HG03558 (cell line): ENCODE measurements around the gene NAA60.
"Not testable (repeated sequence)": the region's sequence is repeated elsewhere in the genome, so short reads cannot be mapped to it uniquely, and the experiment has no call there.

ENCODE experiments used
- ATAC-seq: cut with Tn5 transposase; IDR thresholded peaks from one replicate; pipeline ENCODE4 v1.9.1; 2021; ENCODE audit warnings: moderate number of reproducible peaks; ENCODE audit not compliant: unreplicated experiment; ENCODE audit errors: extremely low read depth

NAA60 gene

DNA sequence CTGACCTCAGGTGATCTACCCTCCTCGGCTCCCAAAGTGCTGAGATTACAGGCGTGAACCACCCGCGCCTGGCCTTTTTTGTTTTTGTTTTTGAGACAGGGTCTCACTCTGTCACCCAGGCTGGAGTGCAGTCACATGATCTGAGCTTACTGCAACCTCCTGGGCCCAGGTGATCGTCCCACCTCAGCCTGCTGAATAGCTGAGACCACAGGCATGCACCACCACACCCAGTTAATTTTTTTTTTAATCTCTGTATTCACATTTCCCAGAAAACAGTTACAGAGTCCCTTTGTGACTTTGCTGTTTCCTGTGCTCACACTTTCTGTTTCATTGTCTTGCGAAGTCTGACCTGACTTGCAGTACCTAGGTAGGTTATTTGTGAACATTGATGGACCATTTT lies 60.0 kb downstream of the NAA60 start:
- ATAC-seq: no peak

DNA sequence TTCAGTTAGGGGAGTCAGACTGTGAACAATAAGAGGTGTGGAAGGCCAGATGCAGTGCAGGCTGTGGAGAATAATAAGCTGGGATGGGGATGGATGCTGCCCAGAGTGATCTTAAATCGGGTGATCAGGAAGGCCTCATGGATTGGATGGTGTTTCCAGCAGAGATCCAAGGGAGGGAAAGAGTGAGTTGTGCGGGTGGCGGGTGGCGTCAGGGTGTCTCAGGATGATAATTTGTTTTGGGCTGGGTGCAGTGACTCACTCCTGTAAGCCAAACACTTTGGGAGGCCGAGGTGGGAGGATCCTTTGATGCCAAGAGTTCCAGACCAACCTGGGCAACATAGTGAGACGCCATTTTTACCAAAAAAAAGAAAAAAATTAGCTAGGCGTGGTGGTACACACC lies 65.3 kb downstream of the NAA60 start:
- ATAC-seq: no peak

GRCh38 chr16:3509470-3509928 lies 66.0 kb downstream of the NAA60 start:
- ATAC-seq: no peak

- ATAC-seq: no peak
Observed at GRCh38 chr16:3510416-3510815, 66.9 kb downstream of the NAA60 start.

- no peak for ATAC-seq
Observed at GRCh38 chr16:3511286-3512180, 68.1 kb downstream of the NAA60 start.

DNA sequence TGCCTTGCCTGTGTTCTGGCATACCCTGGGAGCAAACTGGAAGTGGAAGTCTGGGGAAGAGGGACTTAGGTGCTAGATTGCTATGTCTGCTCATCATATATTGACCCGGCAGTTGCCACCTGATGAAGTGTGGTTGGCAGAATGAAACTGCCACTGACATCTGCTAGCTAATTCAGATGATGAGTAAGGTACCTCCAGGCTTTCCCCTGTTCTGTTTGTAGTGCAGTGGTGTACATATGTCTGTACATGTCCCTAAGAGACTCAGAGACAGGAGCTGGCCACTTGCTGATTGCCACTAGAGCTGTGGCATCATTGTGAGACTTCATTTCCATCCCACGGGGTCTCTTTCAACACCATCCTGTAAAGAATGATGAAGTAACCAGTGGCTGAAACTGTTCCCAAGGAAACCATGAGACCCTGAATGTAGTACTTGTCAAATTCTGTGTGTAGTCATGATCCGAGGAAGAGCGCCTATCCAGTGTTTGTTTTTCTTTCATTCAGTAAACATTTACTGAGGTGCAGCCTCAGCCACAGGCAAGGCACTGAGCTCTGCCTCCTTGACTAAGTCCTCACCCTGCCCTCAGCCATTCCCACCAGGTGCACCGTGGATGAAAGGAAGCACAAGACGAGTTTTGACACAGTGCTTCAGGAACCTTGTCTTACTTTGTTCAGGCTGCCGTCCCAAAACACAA lies 70.6 kb downstream of the NAA60 start:
- no peak for ATAC-seq

DNA sequence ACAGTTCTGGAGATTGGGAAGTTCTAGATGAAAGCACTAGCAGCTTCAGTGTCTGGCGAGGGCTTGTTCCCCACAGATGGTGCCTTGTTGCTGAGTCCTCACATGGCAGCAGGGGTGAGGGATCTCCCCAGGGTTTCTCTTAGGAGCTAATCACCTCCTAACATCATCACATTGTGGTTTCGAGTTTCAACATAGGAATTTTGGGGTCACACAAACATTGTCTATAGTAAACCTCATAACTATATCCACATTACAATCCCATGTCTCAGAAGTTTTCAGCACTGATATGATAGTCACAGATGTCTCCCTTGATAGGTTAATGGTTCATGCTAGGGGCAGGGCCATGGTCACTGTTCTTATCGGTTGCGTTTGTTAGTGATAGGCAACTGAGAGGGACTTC lies 71.1 kb downstream of the NAA60 start:
- no peak for ATAC-seq

DNA sequence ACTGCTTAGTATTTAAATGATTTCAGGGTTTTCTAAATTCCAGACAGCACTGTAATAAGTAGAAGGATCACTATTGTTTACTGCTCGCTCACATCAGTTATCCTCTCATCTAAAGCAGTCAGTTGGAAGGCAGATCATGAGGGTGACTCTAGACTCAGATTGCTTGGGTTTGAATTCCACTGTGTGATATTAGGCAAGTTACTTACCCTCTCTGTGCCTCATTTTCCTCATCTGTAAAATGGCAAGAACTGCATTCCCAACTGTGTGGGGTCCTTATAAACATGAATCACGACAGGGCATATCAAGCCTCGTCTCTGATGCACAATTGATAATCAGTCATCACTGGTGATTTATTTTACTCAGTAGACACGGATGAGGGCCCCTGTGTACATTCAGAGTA lies 72.4 kb downstream of the NAA60 start:
- ATAC-seq: no peak

GRCh38 chr16:3518292-3518985 lies 75.0 kb downstream of the NAA60 start:
- no peak for ATAC-seq

- ATAC-seq: no peak
Observed at GRCh38 chr16:3518986-3519348, 75.5 kb downstream of the NAA60 start.

DNA sequence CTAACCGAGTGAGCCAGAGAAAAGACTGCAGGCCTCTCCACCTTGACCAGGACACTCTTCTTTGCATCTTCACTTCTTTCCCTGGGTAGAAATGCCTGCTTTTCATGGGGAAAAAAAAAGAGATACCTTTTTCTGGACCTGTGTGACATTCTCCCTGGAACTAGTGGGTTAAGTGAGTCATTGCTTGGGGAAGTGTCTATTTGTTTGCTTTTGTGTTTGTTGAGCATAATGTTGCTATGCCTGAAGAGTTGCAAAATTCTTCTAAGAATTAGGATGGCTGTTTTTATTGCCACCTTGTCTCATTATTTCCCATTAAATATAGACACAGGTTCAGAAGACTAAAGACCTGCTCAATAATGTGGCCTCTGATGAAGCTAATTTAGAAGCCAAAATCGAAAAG lies 76.1 kb downstream of the NAA60 start:
- no peak for ATAC-seq

DNA sequence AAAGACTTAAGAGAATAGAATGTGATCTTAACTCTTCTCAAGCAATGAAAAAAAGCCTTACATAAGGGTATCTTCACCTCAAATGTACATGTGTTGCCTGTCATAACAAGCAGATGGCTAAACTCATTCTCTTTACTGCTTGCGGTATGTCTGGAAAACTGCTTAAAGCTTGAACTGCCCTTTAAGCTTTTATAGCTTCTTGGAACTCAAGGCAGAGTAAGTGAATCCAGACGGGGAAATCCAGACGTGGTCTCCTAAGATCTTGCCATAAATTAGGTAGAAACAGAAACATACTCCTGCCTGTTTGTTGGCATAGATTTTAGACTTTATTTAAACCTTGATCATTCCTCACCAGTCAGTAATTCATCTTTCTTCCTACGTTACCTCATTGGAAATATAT lies 76.9 kb downstream of the NAA60 start:
- no peak for ATAC-seq

- no peak for ATAC-seq
Observed at GRCh38 chr16:3520841-3521240, 77.4 kb downstream of the NAA60 start.

DNA sequence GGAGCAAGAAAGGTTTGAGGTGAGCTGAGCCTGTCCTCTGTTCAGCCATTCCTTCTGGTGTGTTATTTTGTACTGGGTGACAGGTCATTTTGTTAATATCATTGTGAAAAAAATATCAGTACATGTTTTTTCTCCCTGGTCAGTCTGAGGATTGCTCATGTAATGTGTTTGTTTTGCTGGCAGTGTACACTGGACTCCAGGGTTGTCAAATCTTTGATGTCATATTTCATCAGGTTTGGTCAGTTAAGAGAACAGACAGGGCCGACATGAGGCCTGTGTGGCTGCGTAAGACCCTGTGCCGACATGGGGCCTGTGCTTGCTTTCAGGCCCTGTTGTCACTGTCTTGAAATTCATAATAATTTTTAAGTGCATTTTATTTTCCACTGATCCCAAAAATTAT lies 79.8 kb downstream of the NAA60 start:
- ATAC-seq: no peak

GRCh38 chr16:3525951-3526350 lies 82.5 kb downstream of the NAA60 start:
- no peak for ATAC-seq

- ATAC-seq: not testable (repeated sequence)
Observed at GRCh38 chr16:3527216-3527829, 83.8 kb downstream of the NAA60 start.

- ATAC-seq: no peak
Observed at GRCh38 chr16:3528406-3528805, 84.9 kb downstream of the NAA60 start.

GRCh38 chr16:3529175-3529574 lies 85.7 kb downstream of the NAA60 start:
- ATAC-seq: no peak

- ATAC-seq: no peak
Observed at GRCh38 chr16:3530371-3530914, 87.0 kb downstream of the NAA60 start.

DNA sequence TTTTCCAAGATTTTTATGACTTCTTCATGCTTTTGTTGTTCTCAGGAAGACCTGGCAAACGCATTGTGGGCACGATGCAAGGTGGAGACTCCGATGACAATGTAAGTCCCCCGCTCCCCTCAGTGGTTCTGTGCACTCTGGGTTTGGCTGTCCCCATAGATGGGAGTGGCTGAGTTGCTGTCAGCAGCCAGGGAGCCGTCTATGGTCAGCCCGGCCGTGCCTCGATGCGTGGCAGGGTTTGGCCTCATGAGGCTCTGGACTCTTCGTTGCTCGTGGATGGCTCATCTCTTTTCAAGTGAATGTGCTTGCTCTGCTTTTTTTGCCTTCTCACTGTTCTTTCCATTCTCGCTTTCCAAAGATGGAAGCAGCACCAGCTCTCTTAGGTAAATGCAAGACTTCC lies 89.3 kb downstream of the NAA60 start:
- ATAC-seq: no peak
